Neural progenitor cell (in vitro differentiated cells): ENCODE data around the gene FGF2.

Source experiments
- EZH2phosphoT487 ChIP-seq: fragments of 200-600 bp; sonication (generic); IDR thresholded peaks from 2 replicates; pipeline ENCODE4 v1.6.1; 2017; ENCODE audit warnings: antibody characterized with exemption
- TF ChIP-seq, protein P1 (sequence below): fragments of 200-600 bp; sonication (generic); IDR thresholded peaks from 2 replicates; pipeline ENCODE4 v1.5.1; 2017; ENCODE audit warnings: antibody characterized with exemption, mild to moderate bottlenecking

DNA sequence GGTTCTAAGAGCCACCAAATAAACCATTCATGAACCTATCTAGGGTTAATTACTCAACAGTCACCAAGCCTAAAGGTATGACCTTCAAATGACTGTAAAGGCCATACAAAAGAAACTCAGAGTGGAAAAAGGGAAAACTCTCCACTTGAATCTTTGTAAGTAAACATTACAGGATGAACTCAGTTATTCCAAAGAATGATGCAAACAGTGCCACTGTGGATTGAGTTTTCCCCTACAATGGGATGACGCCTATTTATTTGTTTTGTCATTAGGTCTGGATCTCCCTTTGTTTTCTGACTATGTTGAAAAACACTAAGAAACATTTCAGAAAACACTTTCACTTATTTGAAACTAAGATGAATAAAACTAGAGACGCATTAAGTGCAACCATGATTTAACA, 83.1 kb downstream of the FGF2 start:
- TF ChIP-seq, protein P1, sequence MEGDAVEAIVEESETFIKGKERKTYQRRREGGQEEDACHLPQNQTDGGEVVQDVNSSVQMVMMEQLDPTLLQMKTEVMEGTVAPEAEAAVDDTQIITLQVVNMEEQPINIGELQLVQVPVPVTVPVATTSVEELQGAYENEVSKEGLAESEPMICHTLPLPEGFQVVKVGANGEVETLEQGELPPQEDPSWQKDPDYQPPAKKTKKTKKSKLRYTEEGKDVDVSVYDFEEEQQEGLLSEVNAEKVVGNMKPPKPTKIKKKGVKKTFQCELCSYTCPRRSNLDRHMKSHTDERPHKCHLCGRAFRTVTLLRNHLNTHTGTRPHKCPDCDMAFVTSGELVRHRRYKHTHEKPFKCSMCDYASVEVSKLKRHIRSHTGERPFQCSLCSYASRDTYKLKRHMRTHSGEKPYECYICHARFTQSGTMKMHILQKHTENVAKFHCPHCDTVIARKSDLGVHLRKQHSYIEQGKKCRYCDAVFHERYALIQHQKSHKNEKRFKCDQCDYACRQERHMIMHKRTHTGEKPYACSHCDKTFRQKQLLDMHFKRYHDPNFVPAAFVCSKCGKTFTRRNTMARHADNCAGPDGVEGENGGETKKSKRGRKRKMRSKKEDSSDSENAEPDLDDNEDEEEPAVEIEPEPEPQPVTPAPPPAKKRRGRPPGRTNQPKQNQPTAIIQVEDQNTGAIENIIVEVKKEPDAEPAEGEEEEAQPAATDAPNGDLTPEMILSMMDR: no peak
- TF ChIP-seq EZH2phosphoT487: no peak
